Adrenal gland (tissue), 5 donors: ENCODE results near the gene LIG1.

Experiments
- CTCF ChIP-seq, 6 experiments: fragments of 450-650 bp in 4 of 6; fragments of 200-600 bp in 2 of 6; sonication (generic) in 1 of 6; IDR thresholded peaks; 1 replicate in 5 of 6; 2 replicates in 1 of 6; pipeline versions ENCODE4 v1.5.1 to v1.8.0; 2016 to 2021; ENCODE audit warnings: antibody characterized with exemption in 6 of 6, mild to moderate bottlenecking in 2 of 6, moderate library complexity in 1 of 6
- POLR2A ChIP-seq, 2 donors: fragments of 450-650 bp; IDR thresholded peaks; one replicate each; pipeline ENCODE4 v1.6.1; 2017; ENCODE audit warnings: antibody characterized with exemption in 2 of 2, mild to moderate bottlenecking in 2 of 2, moderate library complexity in 1 of 2
- donor health status: DM: no; HTN: no; CAD: no.

- TF ChIP-seq POLR2A (IDR thresholded peaks at IDR 0.05) (no peak), CTCF (IDR thresholded peaks at IDR 0.05) (no peak)
Observed at GRCh38 chr19:48176226-48176625, 6.1 kb upstream of the LIG1 start.
